Vagina (tissue), 2 donors: ENCODE results near the gene ZNF579.

Experiments used
- CTCF ChIP-seq, 3 experiments: fragments of 450-650 bp in 2 of 3; fragments of 200-600 bp in 1 of 3; sonication (generic) in 1 of 3; IDR thresholded peaks; one replicate each; pipeline ENCODE4 v1.5.1; 2017 to 2019; ENCODE audit warnings: antibody characterized with exemption in 3 of 3, mild to moderate bottlenecking in 2 of 3, moderate library complexity in 2 of 3
- POLR2A ChIP-seq, 2 donors: fragments of 450-650 bp; IDR thresholded peaks; one replicate each; pipeline ENCODE4 v1.6.1; 2017; ENCODE audit warnings: antibody characterized with exemption in 2 of 2, mild to moderate bottlenecking in 2 of 2, moderate library complexity in 2 of 2

DNA sequence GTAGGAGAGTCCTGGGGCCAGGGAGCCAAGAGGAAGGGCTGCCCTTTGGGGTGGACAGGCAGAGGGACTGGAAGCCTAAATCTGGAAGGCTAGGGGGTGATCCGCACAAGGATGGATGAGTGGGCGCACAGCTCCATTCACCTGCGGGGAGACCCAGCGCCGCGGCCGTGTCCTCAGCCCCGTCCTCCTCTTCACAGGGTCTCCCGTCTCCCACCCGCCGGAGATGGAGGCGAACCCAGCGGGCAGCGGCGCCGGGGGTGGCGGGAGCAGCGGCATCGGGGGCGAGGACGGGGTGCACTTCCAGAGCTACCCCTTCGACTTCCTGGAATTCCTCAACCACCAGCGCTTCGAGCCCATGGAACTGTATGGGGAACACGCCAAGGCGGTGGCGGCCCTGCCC lies 32.7 kb upstream of the ZNF579 start:
- TF ChIP-seq CTCF (IDR thresholded peaks at IDR 0.05) (no peak), POLR2A (IDR thresholded peaks at IDR 0.05) (no peak)
